Left colon (tissue), 2 donors: ENCODE measurements around the gene HES7. TPM values are rescaled to one million over a fixed set of nuclear protein-coding genes. Genes with fewer than 3 reads are reported as not detected.

Experiments used
- ATAC-seq: fragments of 200-7000 bp; cut with Tn5 transposase; one replicate; pipeline ENCODE4 v1.9.1; 2020; ENCODE audit warnings: mild to moderate bottlenecking, moderate library complexity
- DNase-seq, 2 donors: peaks; one replicate each; pipeline ENCODE4 v3.0.0-alpha.2; 2020
- intact Hi-C, 2 donors: fragments of 100-400 bp; cut with DNase I in 1 of 2; cut with micrococcal nuclease in 1 of 2; formaldehyde crosslinking; loops; one replicate each; pipeline versions ENCODE4 v1.11.2 to v1.14.0; 2022; cut with DNase I, micrococcal nuclease
- total RNA-seq, 2 donors: library from RNA; stranded (reverse); fragmentation: NEBNext Ultra II Directional; extraction: Animal tissue kit (Norgen Biotek cat#: 25700); gene quantifications; one replicate each; pipeline ENCODE4 v1.2.1, GENCODE V29; 2021
- donor health status: DM: no; HTN: no; CAD: no.
- donor health status: DM: yes; HTN: yes; CAD: no.

The HES7 gene
- total RNA-seq, 2 donors from 2014 or later: not detected

- intact Hi-C loops: loop anchor here in 1 of 2 donors (10.0 kb wide), 1 partner anchor 57 kb away; no protein-coding TSS in a partner anchor
- ATAC-seq: no peak
- no peak for DNase-seq
Observed at GRCh38 chr17:8128125-8128784, 4.3 kb upstream of the HES7 start.

- DNase-seq (peak in 1 of 2 donors; percentile 64), ATAC-seq (peak; percentile 59)
- intact Hi-C loops: loop anchor here in 1 of 2 donors (10.0 kb wide), 1 partner anchor 58 kb away; no protein-coding TSS in a partner anchor
Observed at GRCh38 chr17:8126491-8127066, 2.7 kb upstream of the HES7 start.

- intact Hi-C loops: loop anchor here in 1 of 2 donors (10.0 kb wide), 1 partner anchor 59 kb away; no protein-coding TSS in a partner anchor
- no peak for ATAC-seq
- DNase-seq: peak in 1 of 2 donors; percentile 42
Observed at GRCh38 chr17:8125947-8126490, 2.1 kb upstream of the HES7 start.

GRCh38 chr17:8125154-8125946 is 1.4 kb upstream of the HES7 start:
- DNase-seq: peak; percentile 65 to 77
- peak; percentile 44 for ATAC-seq
- intact Hi-C loops: loop anchor here in 1 of 2 donors (10.0 kb wide), 1 partner anchor 59 kb away; no protein-coding TSS in a partner anchor

GRCh38 chr17:8124350-8125153 is 646 bp upstream of the HES7 start:
- DNase-seq: no peak
- intact Hi-C loops: loop anchor here in 1 of 2 donors (10.0 kb wide), 1 partner anchor 60 kb away; no protein-coding TSS in a partner anchor
- no peak for ATAC-seq

GRCh38 chr17:8122924-8123694 is 797 bp downstream of the HES7 start:
- intact Hi-C loops: loop anchor here in 1 of 2 donors (10.0 kb wide), 1 partner anchor 62 kb away; no protein-coding TSS in a partner anchor
- ATAC-seq (no peak), DNase-seq (peak in 1 of 2 donors; percentile 41)

- intact Hi-C loops: loop anchor here in 1 of 2 donors (10.0 kb wide), 1 partner anchor 62 kb away; no protein-coding TSS in a partner anchor
- ATAC-seq (no peak), DNase-seq (peak in 1 of 2 donors; percentile 50)
Observed at GRCh38 chr17:8122422-8122923, 1.4 kb downstream of the HES7 start.

GRCh38 chr17:8121681-8122421 is 2.1 kb downstream of the HES7 start:
- intact Hi-C loops: loop anchor here in 1 of 2 donors (10.0 kb wide), 1 partner anchor 63 kb away; no protein-coding TSS in a partner anchor
- ATAC-seq (peak; percentile 7), DNase-seq (peak; percentile 59 to 66)

GRCh38 chr17:8121407-8121680 is 2.6 kb downstream of the HES7 start:
- ATAC-seq (no peak), DNase-seq (no peak)
- intact Hi-C loops: loop anchor here in 1 of 2 donors (10.0 kb wide), 1 partner anchor 63 kb away; no protein-coding TSS in a partner anchor

GRCh38 chr17:8120520-8121406 is 3.1 kb downstream of the HES7 start:
- intact Hi-C loops: loop anchor here in 1 of 2 donors (10.0 kb wide), 1 partner anchor 64 kb away; no protein-coding TSS in a partner anchor
- DNase-seq: peak; percentile 64 to 72
- peak; percentile 13 for ATAC-seq

- DNase-seq: peak; percentile 68 to 81
- peak; percentile 57 for ATAC-seq
- intact Hi-C loops: loop anchor here in 1 of 2 donors (10.0 kb wide), 1 partner anchor 65 kb away; no protein-coding TSS in a partner anchor
Observed at GRCh38 chr17:8119581-8120519, 4.1 kb downstream of the HES7 start.

- ATAC-seq (peak; percentile 75), DNase-seq (peak; percentile 82 to 91)
- intact Hi-C loops: no loop called here
Observed at GRCh38 chr17:8118769-8119580, 4.9 kb downstream of the HES7 start.

- intact Hi-C loops: no loop called here
- peak; percentile 43 for ATAC-seq
- DNase-seq: peak in 1 of 2 donors; percentile 37
Observed at GRCh38 chr17:8117980-8118768, 5.7 kb downstream of the HES7 start, which contains the start of gene ALOXE3. Gene ALOXE3 (minus strand): TSS chr17:8118514. CDS start chr17:8117990, 524 bp downstream.
